ENCODE data around the gene PSMD5.

- no peak for TF ChIP-seq POLR2AphosphoS5 (IDR thresholded peaks at IDR 0.05; ENCODE audit: low read depth, low read length)
- no peak for TF ChIP-seq SIN3A (IDR thresholded peaks at IDR 0.05; ENCODE audit: borderline replicate concordance, insufficient read depth, low read length)
- no peak for TF ChIP-seq TAF1 (IDR thresholded peaks at IDR 0.05; ENCODE audit: borderline replicate concordance, insufficient read depth, low read length)
- no peak for TF ChIP-seq REST (IDR thresholded peaks at IDR 0.05; ENCODE audit: insufficient read depth in 1 of 2, low read depth in 2 of 2, low read length in 2 of 2)
- TF ChIP-seq FOXP2 (optimal IDR thresholded peaks at IDR 0.05; ENCODE audit: borderline replicate concordance, extremely low read depth, extremely low read length, insufficient read depth), result no peak
Observed at GRCh38 chr9:120808931-120809330, 33.8 kb downstream of the PSMD5 start.

All from PFSK-1 (cell line).